Measurements from ENCODE around the gene GRID1. TPM values are rescaled to one million over a fixed set of nuclear protein-coding genes. Genes with fewer than 3 reads are reported as not detected.

Gene GRID1
- total RNA-seq, 1 experiment from 2014 or later = 5.6 TPM

GRCh38 chr10:86253091-86254072, 113.2 kb downstream of the GRID1 start:
- no peaks in the 10 kb centered on the region for H3K27me3 ChIP-seq (ENCODE audit: insufficient read depth, low read length)
- no peaks in the 10 kb centered on the region for H3K9me2 ChIP-seq (ENCODE audit: insufficient read depth)
- no peaks in the 10 kb centered on the region for H3K9me3 ChIP-seq (ENCODE audit: control insufficient read depth in 1 of 2, insufficient read depth in 1 of 2, low read depth in 1 of 2, low read length in 2 of 2)
- no peak overlapping the region for H3K4me3 ChIP-seq (replicated peaks in 1 of 2; ENCODE audit: low read depth in 1 of 2, low read length in 2 of 2)
- no peaks in the 10 kb centered on the region for H3K36me3 ChIP-seq (ENCODE audit: control insufficient read depth in 1 of 2, insufficient read depth in 2 of 2, low read length in 2 of 2)
- H2AFZ ChIP-seq (ENCODE audit: low read depth, low read length, poor library complexity, severe bottlenecking) = no peak overlapping the region
- peaks cover 20 to 25% of the 10 kb centered on the region in 2 experiments for H3K4me1 ChIP-seq (ENCODE audit: control insufficient read depth in 1 of 2, insufficient read depth in 2 of 2, low read length in 2 of 2)
- H3K27ac ChIP-seq (ENCODE audit: low read depth, low read length) = peak overlapping the region; percentile 10; the same call in 1 of the 2 replicates
- ChIA-PET CTCF (interaction anchor here (1.5 kb wide), 1 partner anchor 9 kb away, joined by 4 read pairs; no protein-coding TSS in a partner anchor), POLR2A (no interaction called here), RAD21 (ENCODE audit: low non-redundant PET in 1 of 2, low total read pairs in 2 of 2, uncharacterized antibody in 2 of 2, unreplicated experiment in 2 of 2) (no interaction called here)
- BruUV-seq (replicated peaks) = no TSS peak
- H4K20me1 ChIP-seq (ENCODE audit: insufficient read depth) = no peaks in the 10 kb centered on the region
- DNase-seq (ENCODE audit: low read depth, low spot score) = no peak
- intact Hi-C loops (cut with micrococcal nuclease) = loop anchor here (5.0 kb wide), 1 partner anchor 79 kb away; no protein-coding TSS in a partner anchor
- no peaks in the 10 kb centered on the region for H3K79me2 ChIP-seq (ENCODE audit: insufficient read depth, low read length)
- TF ChIP-seq POLR2AphosphoS5 (IDR thresholded peaks at IDR 0.05; ENCODE audit: low read depth, low read length) = no peak
- TF ChIP-seq ZBTB33 (IDR thresholded peaks at IDR 0.05; ENCODE audit: extremely low read depth, insufficient replicate concordance, low read length) = no peak
- TF ChIP-seq, protein P1, sequence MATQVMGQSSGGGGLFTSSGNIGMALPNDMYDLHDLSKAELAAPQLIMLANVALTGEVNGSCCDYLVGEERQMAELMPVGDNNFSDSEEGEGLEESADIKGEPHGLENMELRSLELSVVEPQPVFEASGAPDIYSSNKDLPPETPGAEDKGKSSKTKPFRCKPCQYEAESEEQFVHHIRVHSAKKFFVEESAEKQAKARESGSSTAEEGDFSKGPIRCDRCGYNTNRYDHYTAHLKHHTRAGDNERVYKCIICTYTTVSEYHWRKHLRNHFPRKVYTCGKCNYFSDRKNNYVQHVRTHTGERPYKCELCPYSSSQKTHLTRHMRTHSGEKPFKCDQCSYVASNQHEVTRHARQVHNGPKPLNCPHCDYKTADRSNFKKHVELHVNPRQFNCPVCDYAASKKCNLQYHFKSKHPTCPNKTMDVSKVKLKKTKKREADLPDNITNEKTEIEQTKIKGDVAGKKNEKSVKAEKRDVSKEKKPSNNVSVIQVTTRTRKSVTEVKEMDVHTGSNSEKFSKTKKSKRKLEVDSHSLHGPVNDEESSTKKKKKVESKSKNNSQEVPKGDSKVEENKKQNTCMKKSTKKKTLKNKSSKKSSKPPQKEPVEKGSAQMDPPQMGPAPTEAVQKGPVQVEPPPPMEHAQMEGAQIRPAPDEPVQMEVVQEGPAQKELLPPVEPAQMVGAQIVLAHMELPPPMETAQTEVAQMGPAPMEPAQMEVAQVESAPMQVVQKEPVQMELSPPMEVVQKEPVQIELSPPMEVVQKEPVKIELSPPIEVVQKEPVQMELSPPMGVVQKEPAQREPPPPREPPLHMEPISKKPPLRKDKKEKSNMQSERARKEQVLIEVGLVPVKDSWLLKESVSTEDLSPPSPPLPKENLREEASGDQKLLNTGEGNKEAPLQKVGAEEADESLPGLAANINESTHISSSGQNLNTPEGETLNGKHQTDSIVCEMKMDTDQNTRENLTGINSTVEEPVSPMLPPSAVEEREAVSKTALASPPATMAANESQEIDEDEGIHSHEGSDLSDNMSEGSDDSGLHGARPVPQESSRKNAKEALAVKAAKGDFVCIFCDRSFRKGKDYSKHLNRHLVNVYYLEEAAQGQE (IDR thresholded peaks at IDR 0.05; ENCODE audit: low read depth) = no peak
- no peak for TF ChIP-seq EGR1 (IDR thresholded peaks at IDR 0.05; ENCODE audit: low read depth)
- TF ChIP-seq JUND (IDR thresholded peaks at IDR 0.05) = no peak
- TF ChIP-seq YY1 (IDR thresholded peaks at IDR 0.05; ENCODE audit: extremely low read depth, insufficient replicate concordance, low read depth, low read length) = no peak
- TF ChIP-seq TCF7L2 (IDR thresholded peaks at IDR 0.05; ENCODE audit: borderline replicate concordance, extremely low read depth, insufficient read depth, insufficient read length) = no peak
- TF ChIP-seq SIN3A (IDR thresholded peaks at IDR 0.05; ENCODE audit: low read depth) = no peak
- peak; percentile 64 for ATAC-seq
- 0 out of 2 replicates have a peak overlapping the region, but pooled peaks have one; percentile 19 for H3K9ac ChIP-seq (ENCODE audit: low read length)
- peak overlapping the region; percentile 67 for H3K4me2 ChIP-seq (ENCODE audit: low read length)

All from HCT116 (cell line).